ENCODE data around the gene MYH11.
"Not testable (repeated sequence)": the region's sequence is repeated elsewhere in the genome, so short reads cannot be mapped to it uniquely, and the experiment has no call there.

MYH11 gene

GRCh38 chr16:15803618-15804017, 53.2 kb downstream of the MYH11 start:
- DNase-seq: no peak

DNA sequence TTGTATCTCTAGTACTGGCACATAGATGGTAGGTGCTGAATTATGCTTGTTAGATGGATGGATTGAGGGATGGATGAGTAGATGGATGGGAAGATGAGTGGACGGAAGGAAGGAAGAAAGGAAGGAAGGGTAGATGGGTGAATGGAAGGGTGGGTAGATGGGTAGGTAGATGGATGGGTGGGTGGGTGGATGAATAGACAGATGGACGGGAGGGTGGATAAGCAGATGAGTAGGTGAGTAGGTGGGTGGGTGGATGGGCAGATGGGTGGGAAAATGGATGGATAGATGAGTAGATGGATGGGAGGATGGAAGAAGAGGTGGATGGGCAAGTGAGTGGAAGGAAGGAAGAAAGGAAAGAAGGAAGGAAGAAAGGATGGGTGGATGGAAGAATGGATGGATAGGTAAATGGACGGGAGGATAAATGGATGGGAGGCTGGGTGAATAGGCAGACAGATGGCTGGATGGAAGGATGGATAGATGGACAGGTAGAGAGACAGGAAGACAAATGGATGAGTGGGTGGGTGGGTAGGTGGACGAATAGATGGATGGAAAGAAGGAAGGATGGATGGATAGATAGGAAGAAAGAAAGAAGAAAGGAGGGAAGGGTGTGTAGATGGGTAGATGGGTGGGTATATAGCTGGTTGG, 56.9 kb downstream of the MYH11 start:
- DNase-seq: no peak

- no peak for DNase-seq
These were observed 58.2 kb downstream of the MYH11 start for GRCh38 chr16:15798671-15799070.

GRCh38 chr16:15796885-15797284, 59.9 kb downstream of the MYH11 start:
- DNase-seq: no peak

DNA sequence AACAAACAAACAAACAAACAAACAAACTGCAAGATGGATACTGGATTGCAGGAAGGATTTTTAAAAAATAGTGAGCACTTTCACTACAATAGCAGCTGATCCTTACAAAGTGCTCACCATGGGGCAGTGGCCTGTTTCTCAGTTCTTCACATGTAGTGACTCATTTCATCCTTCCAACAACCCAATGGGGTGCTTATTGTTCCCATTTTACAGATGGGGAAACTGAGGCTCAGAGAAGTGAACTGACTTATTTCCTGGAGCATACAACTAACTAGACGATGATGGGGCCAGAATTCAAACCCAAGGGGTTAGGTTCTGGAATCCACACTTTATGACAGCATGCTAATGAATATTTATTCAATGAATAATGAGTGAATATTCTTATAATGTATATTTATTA, 61.2 kb downstream of the MYH11 start:
- DNase-seq: no peak

- no peak for DNase-seq
These were observed 64.3 kb downstream of the MYH11 start for GRCh38 chr16:15792563-15792971.

- no peak for DNase-seq
These were observed 66.4 kb downstream of the MYH11 start for GRCh38 chr16:15790458-15790857.

DNA sequence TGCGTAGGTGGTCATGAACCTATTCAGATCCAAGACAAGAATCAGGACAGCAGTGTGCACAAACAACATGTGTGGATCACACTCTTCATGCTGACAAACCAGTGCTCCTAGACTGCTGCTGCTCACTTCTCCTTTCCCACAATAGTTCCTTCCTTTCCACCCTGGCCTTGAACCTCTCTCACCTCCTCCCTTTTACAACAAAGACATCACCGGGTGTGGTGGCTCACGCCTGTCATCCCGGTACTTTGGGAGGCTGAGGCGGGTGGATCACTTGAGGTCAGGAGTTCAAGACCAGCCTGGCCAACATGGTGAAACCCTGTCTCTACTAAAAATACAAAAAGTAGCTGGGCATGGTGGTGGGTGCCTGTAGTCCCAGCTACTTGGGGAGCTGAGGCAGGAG, 67.0 kb downstream of the MYH11 start:
- DNase-seq: not testable (repeated sequence)

GRCh38 chr16:15788846-15789239, 68.0 kb downstream of the MYH11 start:
- no peak for DNase-seq

DNA sequence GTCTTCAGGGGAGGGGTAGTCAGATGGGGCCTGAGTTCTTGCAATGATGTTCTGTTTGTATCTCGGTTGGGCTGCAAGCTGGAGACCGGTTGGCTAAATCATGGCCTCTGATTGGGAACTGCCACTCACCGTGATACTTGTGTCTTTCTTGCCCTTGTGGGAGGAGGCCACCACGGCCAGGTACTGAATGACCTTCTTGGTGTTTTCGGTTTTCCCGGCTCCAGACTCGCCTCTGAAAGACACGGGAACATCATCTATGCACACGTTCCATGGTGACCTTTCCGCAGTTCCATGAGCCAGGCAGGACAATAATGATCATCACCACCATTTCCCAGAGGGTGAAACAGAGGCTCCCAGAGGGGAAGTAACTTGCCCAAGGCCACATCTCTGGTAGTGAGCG, 70.3 kb downstream of the MYH11 start:
- no peak for DNase-seq

GRCh38 chr16:15785386-15786059, 71.3 kb downstream of the MYH11 start:
- no peak for DNase-seq

GRCh38 chr16:15783985-15784384, 72.8 kb downstream of the MYH11 start:
- DNase-seq: no peak

DNA sequence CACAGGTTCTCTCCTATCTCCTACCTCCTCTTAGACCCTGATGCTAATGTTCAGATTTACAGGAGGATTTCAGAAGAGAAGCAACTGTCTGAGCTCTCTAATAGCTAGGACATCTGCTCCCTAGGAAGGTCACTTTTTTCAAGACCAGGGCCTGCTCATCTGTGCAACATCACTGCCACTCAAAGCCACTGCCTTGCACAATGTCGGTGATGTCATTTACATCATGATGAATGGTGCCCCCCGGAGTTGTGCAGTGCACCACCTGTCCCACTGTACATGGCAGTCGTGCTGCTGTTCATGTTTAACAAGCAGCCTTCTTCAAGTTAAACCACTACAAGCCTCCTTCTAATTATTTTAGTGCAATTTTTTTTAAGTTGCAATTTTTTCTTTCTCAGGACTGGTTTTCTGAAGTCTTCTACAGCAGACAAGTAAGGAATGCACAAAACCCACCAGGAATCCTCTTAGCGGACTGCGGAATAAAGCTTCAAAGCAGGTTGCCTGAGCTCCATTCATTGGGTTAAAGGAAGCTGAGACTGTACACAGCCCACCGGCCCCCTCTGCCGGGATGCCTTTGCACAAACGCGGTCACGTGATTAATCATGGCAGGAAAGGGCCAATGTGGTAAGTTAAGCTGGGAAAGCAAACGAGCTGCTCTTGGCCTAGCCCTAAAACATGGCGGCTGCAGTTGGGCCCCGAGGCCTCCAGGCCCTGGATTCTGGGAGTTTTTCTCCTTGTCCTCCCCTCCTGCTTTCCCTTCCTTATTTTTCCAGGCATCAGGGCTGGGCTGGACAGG, 74.1 kb downstream of the MYH11 start:
- DNase-seq: no peak

DNA sequence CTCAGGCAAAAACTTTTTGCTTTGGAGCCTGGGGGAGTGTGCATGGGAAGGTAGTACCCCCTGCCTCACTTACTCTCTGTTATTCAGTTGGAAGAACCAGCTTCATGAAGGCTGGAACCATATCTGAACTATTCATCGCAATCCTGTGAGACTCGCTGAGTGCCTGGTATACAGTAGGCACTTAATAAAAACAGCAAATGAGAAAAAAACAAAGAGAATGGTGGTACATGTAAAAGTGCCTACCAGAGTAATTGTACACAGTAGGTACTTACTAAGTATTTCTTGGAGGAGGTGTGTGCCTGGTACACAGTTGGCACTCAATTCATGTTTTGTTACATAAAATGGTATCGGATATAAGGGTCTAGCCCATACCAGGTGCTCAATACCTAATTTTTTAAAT, 75.2 kb downstream of the MYH11 start:
- DNase-seq: no peak

DNA sequence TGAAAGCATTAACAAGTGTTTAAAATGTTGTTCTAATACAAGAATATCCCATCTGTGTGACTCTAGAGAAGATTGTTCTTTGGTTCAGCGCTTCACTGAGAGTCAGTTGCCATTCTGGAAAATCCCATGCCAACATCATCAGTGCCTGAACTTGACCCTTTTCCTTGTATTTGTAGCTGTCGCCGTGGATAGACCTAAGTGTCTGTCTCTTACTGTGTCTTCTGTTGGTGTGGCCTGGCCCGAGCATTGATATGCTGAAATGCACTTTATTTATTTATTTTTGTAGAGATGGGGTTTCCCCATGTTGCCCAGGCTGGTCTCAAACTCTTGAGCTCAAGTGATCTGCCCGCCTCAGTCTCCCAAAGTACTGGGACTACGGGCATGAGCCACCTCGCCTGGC, 76.0 kb downstream of the MYH11 start:
- no peak for DNase-seq

DNA sequence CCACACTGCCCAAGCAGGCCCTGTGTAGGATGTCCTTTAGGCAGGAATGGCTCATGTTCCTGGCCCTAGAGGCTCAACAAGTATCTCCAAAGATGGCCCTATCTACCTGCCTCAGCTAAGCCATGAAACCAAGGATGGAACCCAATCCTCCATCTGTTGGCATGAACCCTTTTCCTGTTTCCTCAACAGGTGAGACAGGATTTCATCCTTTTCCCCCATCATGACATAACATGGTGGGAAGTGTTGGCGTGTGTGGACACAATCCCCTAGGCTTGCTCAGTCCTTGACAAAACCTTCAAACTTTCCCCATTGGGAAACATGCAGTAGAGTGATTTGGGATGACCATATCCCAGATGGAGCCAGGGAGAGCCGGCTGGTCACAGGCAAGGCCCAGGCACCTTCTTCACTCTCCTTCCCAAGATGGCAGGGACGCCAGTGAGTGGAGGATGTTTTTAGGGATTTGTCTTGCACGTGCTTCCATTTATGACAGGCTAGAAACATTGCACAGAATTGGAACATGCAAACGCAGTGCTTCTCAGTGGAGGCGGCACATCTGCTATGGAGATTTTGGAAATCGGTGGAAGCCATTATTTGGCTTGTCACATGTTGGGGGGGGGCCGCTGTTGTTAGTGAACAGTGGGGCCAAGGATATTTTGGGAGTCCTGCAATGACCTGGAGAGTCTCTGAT, 77.0 kb downstream of the MYH11 start:
- no peak for DNase-seq

- DNase-seq: no peak
These were observed 77.7 kb downstream of the MYH11 start for GRCh38 chr16:15778999-15779614.

DNA sequence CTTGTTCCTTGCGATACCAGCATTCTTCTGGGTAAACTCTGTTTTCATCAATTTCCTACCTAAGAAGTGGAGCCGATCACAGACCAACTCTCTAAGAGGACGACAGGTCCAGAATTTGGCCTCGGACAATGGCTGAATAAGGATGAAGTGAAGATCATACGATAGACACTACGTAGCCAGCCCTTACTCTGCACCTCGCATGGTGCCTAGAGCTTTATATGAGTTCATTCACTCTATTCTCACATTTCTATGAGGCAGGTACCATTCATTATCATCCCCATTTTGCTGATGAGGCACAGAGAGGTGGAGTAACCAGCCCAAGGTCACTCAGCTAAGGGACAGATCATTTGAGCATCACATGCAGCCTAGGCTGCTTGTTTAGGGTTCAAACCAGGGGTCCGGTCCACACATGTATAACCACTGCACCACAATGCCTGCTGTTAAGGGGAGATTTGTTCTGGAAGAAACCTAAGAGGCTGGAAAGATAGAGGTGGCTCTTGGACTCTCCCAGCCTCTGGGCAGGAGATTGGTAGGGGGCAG, 78.6 kb downstream of the MYH11 start:
- DNase-seq: no peak

- no peak for DNase-seq
These were observed 79.2 kb downstream of the MYH11 start for GRCh38 chr16:15777533-15778203.

DNA sequence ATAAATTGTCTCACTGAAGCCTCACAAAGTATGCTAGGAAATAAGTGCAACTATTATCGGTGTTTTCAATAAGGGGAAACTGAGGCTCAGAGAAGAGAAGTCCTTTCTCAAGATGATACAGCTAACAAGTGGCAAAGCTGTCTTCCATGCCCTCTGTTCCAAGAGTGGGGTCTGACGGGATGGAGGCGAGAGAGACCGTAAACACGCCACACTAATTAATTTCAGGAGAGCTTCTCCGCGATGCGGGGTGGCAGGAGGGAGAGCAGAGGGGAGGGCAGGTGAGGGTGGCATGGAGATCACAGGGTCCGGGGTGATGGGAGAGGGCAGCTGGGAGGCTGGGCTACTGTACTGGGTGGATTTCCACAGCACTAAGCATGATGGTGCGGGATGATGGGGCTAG, 80.3 kb downstream of the MYH11 start:
- no peak for DNase-seq

GRCh38 chr16:15775663-15776304, 81.0 kb downstream of the MYH11 start:
- no peak for DNase-seq

GRCh38 chr16:15775209-15775608, 81.6 kb downstream of the MYH11 start:
- DNase-seq: no peak
